ENCODE results near the gene KIF20B.

The KIF20B gene

GRCh38 chr10:89702121-89702480 lies 711 bp downstream of the KIF20B start:
- TF ChIP-seq CTCF (IDR thresholded peaks at IDR 0.05; ENCODE audit: low read depth, low read length) = no peak

GRCh38 chr10:89705466-89705865 lies 4.1 kb downstream of the KIF20B start:
- no peak for TF ChIP-seq CTCF (IDR thresholded peaks at IDR 0.05; ENCODE audit: low read depth, low read length)
- no peak overlapping the region for H3K4me3 ChIP-seq (ENCODE audit: low read depth, low read length)

More at GRCh38 chr10:89702121-89702480, 711 bp downstream of the KIF20B start:
- H3K4me3 ChIP-seq (ENCODE audit: low read depth, low read length) = peak overlapping the region; percentile 72

GRCh38 chr10:89706011-89706410 lies 4.6 kb downstream of the KIF20B start:
- H3K4me3 ChIP-seq (ENCODE audit: low read depth, low read length) = no peak overlapping the region
- TF ChIP-seq CTCF (IDR thresholded peaks at IDR 0.05; ENCODE audit: low read depth, low read length) = no peak

- no peak for TF ChIP-seq CTCF (IDR thresholded peaks at IDR 0.05; ENCODE audit: low read depth, low read length)
- H3K4me3 ChIP-seq (ENCODE audit: low read depth, low read length) = no peak overlapping the region
Measured at GRCh38 chr10:89707372-89707771, 6.0 kb downstream of the KIF20B start.

- peak overlapping the region; percentile 27 for H3K4me3 ChIP-seq (ENCODE audit: low read depth, low read length)
- TF ChIP-seq CTCF (IDR thresholded peaks at IDR 0.05; ENCODE audit: low read depth, low read length) = no peak
Measured at GRCh38 chr10:89710753-89711152, 9.4 kb downstream of the KIF20B start.

GRCh38 chr10:89734616-89735015 lies 33.2 kb downstream of the KIF20B start:
- TF ChIP-seq CTCF (IDR thresholded peaks at IDR 0.05; ENCODE audit: low read depth, low read length) = no peak
- H3K4me3 ChIP-seq (ENCODE audit: low read depth, low read length) = no peak overlapping the region

GRCh38 chr10:89738551-89739209 lies 37.3 kb downstream of the KIF20B start:
- no peak overlapping the region for H3K4me3 ChIP-seq (ENCODE audit: low read depth, low read length)
- TF ChIP-seq CTCF (IDR thresholded peaks at IDR 0.05; ENCODE audit: low read depth, low read length) = no peak

Data from WI38 (cell line).